8988T (cell line): Measurements from ENCODE around the gene CYP4B1.
"Not testable (repeated sequence)": the region's sequence is repeated elsewhere in the genome, so short reads cannot be mapped to it uniquely, and the experiment has no call there.

ENCODE experiments used
- DNase-seq: peaks from one replicate; pipeline ENCODE4 v3.0.0; 2011

The CYP4B1 gene

GRCh38 chr1:46817814-46818213, 19.0 kb downstream of the CYP4B1 start:
- no peak for DNase-seq

GRCh38 chr1:46818591-46818990, 19.7 kb downstream of the CYP4B1 start:
- no peak for DNase-seq

GRCh38 chr1:46819335-46819734, 20.5 kb downstream of the CYP4B1 start:
- no peak for DNase-seq

DNA sequence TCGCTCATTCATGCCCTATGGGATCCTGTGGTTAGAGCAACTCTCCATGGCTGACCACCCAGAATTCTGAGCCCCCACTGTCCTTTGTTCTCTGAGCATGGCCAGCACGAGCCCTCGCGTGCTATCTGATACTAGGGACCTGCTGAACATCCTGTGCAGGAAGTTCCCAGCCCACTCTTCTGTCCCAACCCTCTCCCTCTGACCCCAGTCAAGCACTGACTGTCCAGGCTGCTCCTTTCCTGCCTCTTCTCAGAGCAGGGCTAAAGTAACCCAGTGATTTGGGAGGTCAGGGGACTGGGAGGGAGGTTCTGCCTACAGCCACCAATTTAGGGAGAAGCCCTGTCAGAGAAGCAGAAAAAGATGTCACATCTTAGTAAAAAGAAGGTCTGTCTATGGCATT, 21.2 kb downstream of the CYP4B1 start:
- no peak for DNase-seq

- DNase-seq: no peak
Observed at GRCh38 chr1:46820560-46821060, 21.8 kb downstream of the CYP4B1 start.

- no peak for DNase-seq
Observed at GRCh38 chr1:46822248-46822826, 23.5 kb downstream of the CYP4B1 start.

- no peak for DNase-seq
Observed at GRCh38 chr1:46823151-46823550, 24.3 kb downstream of the CYP4B1 start.

- not testable (repeated sequence) for DNase-seq
Observed at GRCh38 chr1:46826892-46827291, 28.0 kb downstream of the CYP4B1 start.

GRCh38 chr1:46830665-46831322, 31.9 kb downstream of the CYP4B1 start:
- no peak for DNase-seq

DNA sequence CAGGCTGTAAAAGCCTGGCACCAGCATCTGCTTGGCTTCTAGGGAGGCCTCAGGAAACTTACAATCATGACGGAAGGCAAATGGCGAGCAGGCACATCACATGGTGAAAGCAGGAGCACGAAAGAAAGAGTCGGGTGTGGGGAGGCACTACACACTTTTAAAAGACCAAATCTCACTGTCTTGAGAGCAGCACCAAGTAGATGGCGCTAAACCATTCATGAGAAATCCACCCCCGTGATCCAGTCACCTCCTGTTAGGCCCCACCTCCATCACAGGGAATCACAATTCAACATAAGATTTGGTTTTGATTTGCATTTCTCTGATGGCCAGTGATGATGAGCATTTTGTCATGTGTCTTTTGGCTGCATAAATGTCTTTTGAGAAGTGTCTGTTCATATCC, 36.6 kb downstream of the CYP4B1 start:
- not testable (repeated sequence) for DNase-seq

GRCh38 chr1:46846386-46846785, 47.5 kb downstream of the CYP4B1 start:
- not testable (repeated sequence) for DNase-seq

- DNase-seq: not testable (repeated sequence)
Observed at GRCh38 chr1:46857660-46858065, 58.8 kb downstream of the CYP4B1 start.

DNA sequence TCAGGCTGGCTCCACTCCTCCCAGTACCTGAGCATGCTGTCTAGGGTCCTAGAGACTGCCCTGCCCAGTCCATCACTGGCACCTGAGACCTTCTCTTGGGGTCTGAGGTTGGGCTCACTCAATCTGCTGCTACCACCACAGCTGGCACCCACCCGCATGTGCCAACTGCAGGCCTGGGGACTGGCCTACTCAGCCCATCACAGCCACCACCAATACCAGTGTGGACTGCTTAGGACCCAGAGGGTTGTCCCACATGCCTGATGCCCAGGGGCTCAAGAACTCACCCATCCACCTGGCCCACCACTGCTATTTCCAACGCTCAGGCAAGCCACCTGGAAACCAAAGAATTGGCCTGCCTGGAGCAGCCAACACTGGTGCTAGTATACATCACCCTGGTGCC, 63.5 kb downstream of the CYP4B1 start:
- DNase-seq: no peak
